ENCODE data around the gene UNC79.
A peak's percentile ranks its signal among the peaks of the same experiment; 100 is the strongest.

The UNC79 gene

GRCh38 chr14:93548102-93548843 lies 117.5 kb downstream of the UNC79 start:
- no peak for DNase-seq (ENCODE audit: low read depth)

DNA sequence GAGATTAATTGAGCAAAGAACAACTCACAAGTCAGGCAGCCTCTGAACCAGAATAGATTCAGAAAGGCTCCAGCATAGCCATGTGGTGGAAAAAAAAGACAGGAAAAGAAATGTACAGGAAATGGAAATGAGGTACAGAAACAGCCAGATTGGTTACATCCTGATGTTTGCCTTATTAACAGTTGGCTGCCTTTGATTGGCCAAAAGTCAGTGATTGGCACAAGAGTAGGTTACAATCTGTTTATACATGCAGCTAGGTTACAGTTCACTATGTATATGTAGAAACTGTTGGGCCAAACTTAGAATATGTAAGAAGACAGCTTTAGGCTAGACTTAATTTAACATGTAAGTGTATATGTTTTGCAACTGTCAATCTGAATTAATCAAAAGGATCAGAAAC lies 118.9 kb downstream of the UNC79 start:
- no peak for DNase-seq (ENCODE audit: low read depth)

DNA sequence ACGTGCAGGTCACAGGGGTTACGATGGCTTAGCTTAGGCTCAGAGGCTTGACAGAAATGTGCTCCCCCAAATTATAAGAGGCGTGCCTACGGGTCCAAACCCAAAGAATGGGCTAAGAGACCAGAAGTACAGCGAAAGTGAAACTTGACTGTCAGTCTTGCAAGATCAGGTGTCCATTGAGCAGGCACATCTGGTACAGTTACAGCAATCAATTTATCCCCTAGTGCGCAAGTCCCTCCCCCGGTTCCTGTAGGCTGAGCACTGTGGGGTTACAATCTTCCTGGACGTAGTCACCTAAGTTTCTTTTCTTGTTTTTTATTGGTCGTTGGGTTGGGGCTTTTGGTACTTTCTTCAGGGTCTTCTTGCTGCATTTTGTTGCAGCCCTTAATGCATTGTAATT lies 134.2 kb downstream of the UNC79 start:
- no peak for DNase-seq (ENCODE audit: low read depth)

DNA sequence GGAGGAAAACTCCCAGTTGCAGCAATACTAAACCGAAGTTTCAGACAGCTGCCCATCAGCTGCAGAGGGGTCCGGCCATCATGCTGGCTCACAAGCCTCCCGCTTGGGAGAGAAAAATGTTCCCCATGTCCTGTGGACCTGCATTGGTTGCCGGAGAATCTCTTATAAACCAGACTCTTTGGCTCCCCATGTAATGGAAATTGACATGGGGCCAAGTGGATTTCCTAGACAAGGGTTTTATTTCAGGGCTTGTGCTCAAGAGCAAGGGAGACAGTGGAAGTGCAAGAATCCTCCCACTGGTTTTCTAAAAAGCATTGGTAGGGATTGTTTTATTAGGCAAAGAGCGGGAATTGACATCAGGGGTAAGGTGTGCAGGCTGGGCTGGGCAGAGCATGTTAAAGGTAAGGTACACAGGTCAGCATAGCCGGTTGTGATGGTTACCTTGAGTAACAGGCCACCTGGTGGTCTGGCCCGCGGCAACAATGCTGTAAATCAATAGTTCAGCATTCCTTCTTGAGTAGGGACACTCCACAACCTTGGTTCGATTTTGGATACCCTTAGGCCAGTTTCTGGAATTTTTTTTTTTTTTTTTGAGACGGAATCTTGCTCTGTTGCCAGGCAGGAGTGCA lies 135.4 kb downstream of the UNC79 start:
- no peak for DNase-seq (ENCODE audit: low read depth)

DNA sequence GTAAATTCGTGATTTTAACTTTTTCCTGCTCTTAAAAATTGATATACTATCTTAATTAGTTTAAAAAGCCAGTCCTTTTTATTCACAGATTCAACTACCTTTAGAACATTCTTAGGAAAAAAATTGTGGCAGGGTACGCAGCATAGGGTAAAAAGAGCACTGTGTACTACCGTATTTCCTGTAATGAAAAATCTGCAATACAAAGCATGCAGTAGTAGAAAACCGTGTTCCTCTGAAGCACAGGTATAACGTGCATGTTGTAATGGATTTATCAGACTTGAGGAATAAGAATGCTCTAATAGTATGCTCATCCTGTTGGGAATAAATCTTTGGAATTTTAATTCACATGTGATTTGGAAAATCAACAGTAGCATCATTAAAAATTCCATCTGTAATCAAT lies 140.5 kb downstream of the UNC79 start:
- DNase-seq (ENCODE audit: low read depth): no peak

- DNase-seq (ENCODE audit: low read depth): no peak
These were observed 148.4 kb downstream of the UNC79 start for GRCh38 chr14:93579178-93579577.

DNA sequence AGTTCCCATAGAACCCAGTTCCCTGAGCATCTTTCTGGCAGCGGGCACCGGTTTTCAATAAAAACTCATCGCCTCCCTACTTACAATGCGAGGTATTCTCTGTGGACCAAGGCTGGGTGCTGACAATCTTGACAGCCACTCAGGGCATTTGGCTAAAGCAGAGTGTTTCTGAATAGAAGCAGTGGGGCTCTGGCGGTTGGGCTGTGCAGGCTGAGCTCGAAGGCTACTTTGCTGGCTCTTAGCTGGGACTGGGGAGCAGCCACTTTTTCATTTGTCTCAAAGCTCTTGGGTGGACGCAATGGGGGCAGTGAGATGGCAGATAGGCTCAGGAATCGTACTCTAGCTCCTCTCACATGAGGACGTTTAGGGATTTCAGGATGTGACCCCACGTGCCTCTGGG lies 151.8 kb downstream of the UNC79 start:
- no peak for DNase-seq (ENCODE audit: low read depth)

DNA sequence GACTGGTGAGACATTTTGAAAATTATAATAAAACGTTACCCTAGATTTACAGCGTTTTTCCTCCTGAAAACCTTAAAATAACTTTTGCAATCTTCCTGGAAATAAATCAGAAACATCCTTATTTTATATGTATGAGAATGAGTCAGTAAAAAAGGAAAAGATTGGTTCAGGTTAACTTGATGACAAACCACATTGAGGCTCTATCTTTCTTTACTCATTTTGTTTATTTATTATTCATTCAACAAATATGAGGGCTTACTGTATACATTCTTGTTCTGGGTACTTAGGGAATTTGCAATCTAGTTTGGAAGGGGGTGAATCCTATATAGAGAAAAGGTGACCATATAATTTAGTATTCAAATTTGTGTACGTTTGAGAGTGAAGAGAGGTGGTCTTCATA lies 156.6 kb downstream of the UNC79 start:
- peak; percentile 16 for DNase-seq (ENCODE audit: low read depth)

DNA sequence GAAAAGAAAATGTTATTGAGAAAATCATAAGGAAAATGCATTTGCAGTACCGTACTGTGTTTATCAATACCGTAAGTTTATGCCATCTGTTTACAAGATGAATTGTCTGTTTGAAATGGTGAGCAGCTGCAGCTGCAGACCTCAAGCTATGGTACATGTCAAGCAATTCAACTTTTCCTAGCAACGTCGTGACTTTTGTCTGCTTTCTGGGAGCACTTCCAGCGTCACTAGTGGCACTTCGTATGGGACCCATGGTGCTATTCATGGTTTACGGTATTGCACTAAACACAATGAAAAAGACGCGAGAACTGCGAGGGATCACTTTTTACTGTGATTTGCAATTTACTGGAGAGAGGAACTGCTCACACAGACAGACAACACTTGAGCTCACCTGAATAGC lies 160.8 kb downstream of the UNC79 start:
- no peak for DNase-seq (ENCODE audit: low read depth)

DNA sequence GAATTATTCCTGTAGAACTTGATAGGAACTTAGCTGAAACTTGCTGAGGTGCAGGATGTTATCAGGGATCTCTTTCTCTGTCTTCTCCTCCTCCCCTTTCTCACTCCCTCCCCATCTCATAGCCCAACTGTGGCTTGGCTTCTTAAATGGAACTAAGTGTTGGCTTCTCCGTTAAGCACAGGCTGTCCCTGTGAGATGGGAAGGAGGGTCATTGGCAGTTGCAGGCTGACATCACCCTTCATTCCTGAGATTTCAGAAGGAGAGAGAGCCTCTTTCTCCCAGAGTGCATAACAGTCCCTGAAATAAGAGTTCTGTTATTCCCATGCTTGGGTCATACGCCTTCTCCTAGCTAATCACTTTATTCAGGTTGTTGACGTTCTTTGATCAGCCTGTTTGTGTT lies 162.0 kb downstream of the UNC79 start:
- DNase-seq (ENCODE audit: low read depth): no peak

DNA sequence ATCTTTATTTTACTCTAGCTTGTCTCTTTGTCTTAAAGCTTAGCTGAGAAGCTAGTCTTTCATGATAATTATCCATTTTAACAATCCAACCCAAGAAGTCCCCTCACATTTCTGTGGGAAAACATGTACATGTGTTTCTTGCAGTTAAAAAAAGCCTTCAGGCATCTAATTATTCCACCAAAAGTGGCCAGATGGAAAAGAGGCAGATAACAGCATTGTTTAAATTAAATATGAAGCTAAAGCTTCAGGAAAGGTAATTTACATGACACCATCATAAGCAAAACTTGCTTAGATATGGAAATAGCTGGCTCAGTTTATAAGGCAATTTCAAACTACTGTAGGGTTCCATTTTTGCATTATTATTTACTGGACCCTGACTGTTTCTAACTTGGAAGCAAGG lies 175.4 kb downstream of the UNC79 start:
- DNase-seq (ENCODE audit: low read depth): no peak

- DNase-seq (ENCODE audit: low read depth): peak; percentile 34
These were observed 188.5 kb downstream of the UNC79 start for GRCh38 chr14:93619176-93619793.

DNA sequence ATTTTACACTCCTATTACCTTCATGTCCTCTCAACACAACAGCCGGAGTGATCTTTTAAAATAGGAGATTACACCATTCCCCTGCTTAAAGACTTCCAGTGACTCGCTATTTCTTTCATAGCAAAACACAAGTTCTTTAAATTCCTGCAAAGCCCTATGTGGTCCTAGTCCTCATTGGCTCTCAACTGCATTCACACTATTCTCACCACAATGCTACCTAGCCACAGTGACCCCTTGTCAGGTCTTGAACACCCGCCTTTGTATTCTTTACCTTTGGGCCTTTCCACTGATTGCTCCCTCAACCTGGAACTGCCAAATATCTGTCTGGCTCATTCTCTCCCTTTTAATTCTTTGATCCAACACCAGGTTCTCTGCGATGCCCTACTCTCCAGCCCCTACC lies 197.3 kb downstream of the UNC79 start:
- DNase-seq (ENCODE audit: low read depth): no peak

DNA sequence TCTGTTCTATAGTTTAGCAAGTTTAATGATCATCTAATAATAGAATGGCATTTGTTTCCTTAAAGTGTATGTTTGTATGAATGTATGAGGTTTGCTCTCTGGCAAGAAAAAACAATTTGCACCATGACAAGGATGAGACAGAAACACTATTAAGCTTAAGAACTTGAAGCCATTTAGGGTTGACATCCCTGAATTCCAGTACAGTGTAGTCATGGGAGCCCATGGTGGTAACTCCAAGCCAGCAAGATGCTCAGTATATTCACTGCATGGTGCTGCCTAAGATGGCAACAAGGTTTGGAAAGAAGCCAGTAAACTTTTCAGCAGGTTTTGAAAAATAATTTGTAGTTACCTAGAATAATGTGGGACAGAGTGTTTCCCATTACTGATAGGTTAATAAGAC lies 198.9 kb downstream of the UNC79 start:
- no peak for DNase-seq (ENCODE audit: low read depth)

DNA sequence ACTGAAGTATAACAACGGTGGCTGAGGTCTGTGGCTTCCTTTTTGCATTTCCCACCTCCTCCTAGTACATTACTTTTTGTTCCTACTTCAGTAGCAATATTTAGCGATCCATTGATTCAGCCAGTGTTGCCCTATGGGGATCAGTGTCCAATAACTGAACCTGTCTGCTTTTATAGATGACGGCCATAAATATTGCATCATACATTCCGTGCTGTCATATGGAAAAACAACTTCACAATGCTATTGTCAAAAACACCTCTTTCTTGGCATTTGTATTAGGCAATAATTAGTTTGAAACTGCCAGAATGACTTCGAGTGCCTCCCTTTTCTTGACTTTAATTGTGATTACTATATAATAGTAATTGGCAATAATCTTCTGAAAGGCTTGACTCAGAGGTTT lies 208.1 kb downstream of the UNC79 start:
- DNase-seq (ENCODE audit: low read depth): no peak

DNA sequence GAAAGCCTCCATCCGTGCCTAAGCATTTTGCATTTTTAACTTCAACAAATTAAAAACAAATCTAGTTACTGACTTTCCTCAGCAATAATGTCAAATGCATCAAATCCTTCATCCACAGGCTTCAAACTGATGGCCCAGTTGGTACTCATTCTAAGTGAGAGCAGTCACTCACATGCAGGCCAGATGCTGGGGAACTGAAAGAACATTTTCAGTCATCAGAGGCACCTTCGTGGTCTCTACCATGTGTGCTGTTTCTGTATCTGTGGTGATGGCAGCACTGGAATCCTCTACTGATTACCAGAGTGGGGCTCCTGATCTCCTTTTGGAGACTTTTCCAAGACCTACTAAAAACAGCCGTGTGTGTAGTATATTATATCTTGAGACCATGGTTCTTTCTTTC lies 212.4 kb downstream of the UNC79 start:
- no peak for DNase-seq (ENCODE audit: low read depth)

DNA sequence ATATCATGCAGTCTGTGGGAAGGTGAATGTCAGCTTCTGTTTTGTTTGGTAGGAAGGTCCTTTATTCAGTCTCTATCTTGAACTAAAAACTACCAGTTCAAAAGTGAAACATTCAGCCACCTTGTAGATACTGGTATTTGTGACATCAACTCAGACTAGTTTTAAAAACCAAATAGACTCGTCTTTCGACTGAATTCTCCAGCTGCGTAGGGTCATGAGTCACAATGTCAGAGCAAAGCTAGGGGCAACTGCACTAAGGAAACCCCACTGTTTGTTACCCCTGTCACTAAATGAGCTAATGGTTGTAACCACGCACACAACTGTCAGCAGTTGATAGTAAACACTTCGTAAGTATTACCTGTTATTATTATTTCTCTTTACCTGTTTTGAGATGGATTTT lies 212.9 kb downstream of the UNC79 start:
- no peak for DNase-seq (ENCODE audit: low read depth)

GRCh38 chr14:93645200-93645599 lies 214.5 kb downstream of the UNC79 start:
- DNase-seq (ENCODE audit: low read depth): no peak

- DNase-seq (ENCODE audit: low read depth): no peak
These were observed 217.9 kb downstream of the UNC79 start for GRCh38 chr14:93648440-93649168.

DNA sequence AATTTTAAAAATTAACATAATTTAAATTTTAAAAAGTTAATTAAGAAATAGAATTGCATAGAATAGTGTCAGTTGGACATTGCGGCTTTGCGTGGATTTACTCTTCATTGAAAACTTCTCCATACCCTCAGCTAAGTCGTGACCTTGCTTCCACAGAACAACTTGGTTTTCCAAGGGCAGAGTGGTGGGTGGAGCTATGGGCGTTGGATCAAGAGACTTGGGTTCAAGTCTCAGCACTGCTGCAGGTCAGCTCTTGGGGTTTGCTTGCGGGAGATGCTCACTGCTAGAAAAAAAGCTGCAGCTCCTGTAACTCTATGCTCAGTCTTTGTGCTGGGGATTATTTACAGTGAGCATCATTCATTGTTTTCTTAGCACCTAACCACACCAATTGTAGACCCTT lies 223.9 kb downstream of the UNC79 start:
- no peak for DNase-seq (ENCODE audit: low read depth)

GRCh38 chr14:93655078-93655750 lies 224.5 kb downstream of the UNC79 start:
- DNase-seq (ENCODE audit: low read depth): peak; percentile 18

- DNase-seq (ENCODE audit: low read depth): no peak
These were observed 227.1 kb downstream of the UNC79 start for GRCh38 chr14:93657875-93658274.
